Gastrocnemius medialis (tissue), 4 donors: ENCODE measurements around the gene LAMA3. TPM values are rescaled to one million over a fixed set of nuclear protein-coding genes. Genes with fewer than 3 reads are reported as not detected.

Source experiments
- ATAC-seq, 2 donors: fragments of 150-250 bp; one replicate each; pipeline ENCODE4 v1.9.1; 2016
- DNase-seq, 2 donors: peaks; one replicate each; pipeline ENCODE4 v3.0.0-alpha.2; 2019
- H3K27ac ChIP-seq, 4 donors: fragments of 200-600 bp; sonication (generic); 1 replicate in 1 of 4; 2 replicates in 3 of 4; pipeline ENCODE4 v1.5.1; 2016 to 2018; ENCODE audit warnings: mild to moderate bottlenecking in 2 of 4, moderate library complexity in 1 of 4
- H3K27me3 ChIP-seq, 3 donors: fragments of 200-600 bp; sonication (generic) in 2 of 3; 1 replicate in 1 of 3; 2 replicates in 2 of 3; pipeline versions ENCODE4 v1.5.1 to v1.6.0; 2016 to 2019; ENCODE audit warnings: mild to moderate bottlenecking in 1 of 3, moderate library complexity in 1 of 3
- H3K36me3 ChIP-seq, 2 donors: fragments of 200-600 bp; sonication (generic) in 1 of 2; one replicate each; pipeline ENCODE4 v1.5.1; 2017 to 2018
- H3K4me1 ChIP-seq, 2 donors: fragments of 200-600 bp; sonication (generic) in 1 of 2; one replicate each; pipeline ENCODE4 v1.5.1; 2016 to 2017; ENCODE audit warnings: mild to moderate bottlenecking in 2 of 2
- H3K4me3 ChIP-seq, 4 donors: fragments of 200-600 bp; sonication (generic) in 3 of 4; 1 replicate in 1 of 4; 2 replicates in 3 of 4; pipeline ENCODE4 v1.5.1; 2016 to 2019; ENCODE audit warnings: mild to moderate bottlenecking in 2 of 4
- H3K9me3 ChIP-seq, 3 donors: fragments of 200-600 bp; sonication (generic) in 2 of 3; 1 replicate in 1 of 3; 2 replicates in 2 of 3; pipeline ENCODE4 v1.5.1; 2016 to 2019
- CTCF ChIP-seq, 5 experiments: fragments of 450-650 bp in 3 of 5; fragments of 200-600 bp in 2 of 5; sonication (generic) in 2 of 5; IDR thresholded peaks in 4 of 5; conservative IDR thresholded peaks in 1 of 5; 1 replicate in 4 of 5; 2 replicates in 1 of 5; pipeline ENCODE4 v1.5.1; 2016 to 2019; ENCODE audit warnings: antibody characterized with exemption in 5 of 5, mild to moderate bottlenecking in 3 of 5, moderate library complexity in 3 of 5
- POLR2A ChIP-seq, 2 donors: fragments of 450-650 bp; IDR thresholded peaks; one replicate each; pipeline ENCODE4 v1.6.1; 2017; ENCODE audit warnings: antibody characterized with exemption in 2 of 2, mild to moderate bottlenecking in 2 of 2, moderate library complexity in 2 of 2
- in situ Hi-C, 4 donors: fragments of 200-750 bp; cut with MboI; loops; one replicate each; pipeline versions ENCODE4 v1.15.0 to v1.8.0; 2017; ENCODE audit warnings: low sequenced_read_pairs in 4 of 4
- intact Hi-C: fragments of 100-400 bp; cut with DNase I; formaldehyde crosslinking; loops from one replicate; pipeline ENCODE4 v1.15.1; 2023; ENCODE audit warnings: low total_unique reads
- total RNA-seq, 4 donors: library from RNA; depleted of rRNA; stranded (reverse); fragments of >200 nt; gene quantifications; one replicate each; pipeline versions ENCODE4 v1.1.0 to v1.2.3, GENCODE V29; 2016

The LAMA3 gene
- total RNA-seq, 4 donors from 2014 or later = 1.1 to 5.3 (median 2.1) TPM

- ATAC-seq (no peak), DNase-seq (no peak)
- in situ Hi-C loops (no loop called here), intact Hi-C loops (no loop called here)
- Histone ChIP-seq H3K4me3 (no peak overlapping the region), H3K27ac (no peak overlapping the region), H3K4me1 (peaks cover 2 to 3% of the 10 kb centered on the region in 2 donors), H3K36me3 (no peaks in the 10 kb centered on the region), H3K9me3 (no peaks in the 10 kb centered on the region), H3K27me3 (no peaks in the 10 kb centered on the region)
- TF ChIP-seq POLR2A (IDR thresholded peaks at IDR 0.05) (no peak), CTCF (IDR thresholded peaks at IDR 0.05 in 4 of 5, conservative IDR thresholded peaks at IDR 0.05 in 1 of 5) (no peak)
Observed at GRCh38 chr18:23995180-23995579, 305.9 kb downstream of the LAMA3 start.

- Histone ChIP-seq H3K27ac (no peak overlapping the region), H3K4me3 (no peak overlapping the region)
- DNase-seq = no peak
Observed at GRCh38 chr18:23998018-23998417, 308.8 kb downstream of the LAMA3 start.

GRCh38 chr18:23998820-23999219, 309.6 kb downstream of the LAMA3 start:
- H3K4me3 ChIP-seq = no peak overlapping the region
- no peak overlapping the region for H3K27ac ChIP-seq
- ATAC-seq (no peak), DNase-seq (no peak)
- H3K36me3 ChIP-seq = no peaks in the 10 kb centered on the region
- H3K27me3 ChIP-seq = no peaks in the 10 kb centered on the region
- intact Hi-C loops (no loop called here), in situ Hi-C loops (no loop called here)
- H3K4me1 ChIP-seq = no peaks in the 10 kb centered on the region
- no peak for TF ChIP-seq CTCF (IDR thresholded peaks at IDR 0.05 in 4 of 5, conservative IDR thresholded peaks at IDR 0.05 in 1 of 5)
- TF ChIP-seq POLR2A (IDR thresholded peaks at IDR 0.05) = no peak
- no peaks in the 10 kb centered on the region for H3K9me3 ChIP-seq

More at GRCh38 chr18:23998018-23998417, 308.8 kb downstream of the LAMA3 start:
- no peak for ATAC-seq
- in situ Hi-C loops (no loop called here), intact Hi-C loops (no loop called here)
- H3K27me3 ChIP-seq = no peaks in the 10 kb centered on the region
- TF ChIP-seq CTCF (IDR thresholded peaks at IDR 0.05 in 4 of 5, conservative IDR thresholded peaks at IDR 0.05 in 1 of 5) = no peak
- TF ChIP-seq POLR2A (IDR thresholded peaks at IDR 0.05) = no peak
- no peaks in the 10 kb centered on the region for H3K9me3 ChIP-seq
- H3K4me1 ChIP-seq = no peaks in the 10 kb centered on the region
- H3K36me3 ChIP-seq = no peaks in the 10 kb centered on the region

GRCh38 chr18:24000613-24001490, 311.6 kb downstream of the LAMA3 start:
- TF ChIP-seq POLR2A (IDR thresholded peaks at IDR 0.05) (no peak), CTCF (IDR thresholded peaks at IDR 0.05 in 4 of 5, conservative IDR thresholded peaks at IDR 0.05 in 1 of 5) (no peak)
- no peak overlapping the region for H3K4me3 ChIP-seq
- in situ Hi-C loops = no loop called here
- intact Hi-C loops = no loop called here
- ATAC-seq (no peak), DNase-seq (no peak)
- no peaks in the 10 kb centered on the region for H3K36me3 ChIP-seq
- H3K9me3 ChIP-seq = no peaks in the 10 kb centered on the region
- H3K27ac ChIP-seq = no peak overlapping the region
- no peaks in the 10 kb centered on the region for H3K27me3 ChIP-seq
- H3K4me1 ChIP-seq = no peaks in the 10 kb centered on the region
